Measurements from ENCODE around the gene SLC38A9.

- TF ChIP-seq GATA3 (IDR thresholded peaks at IDR 0.05; ENCODE audit: low read depth, low read length) (no peak), GATA2 (IDR thresholded peaks at IDR 0.05; ENCODE audit: low read depth, low read length) (no peak)
Observed at GRCh38 chr5:55594671-55595070, 117.5 kb downstream of the SLC38A9 start.
